Measurements from ENCODE around the gene PIP5K1B.

- TF ChIP-seq CTCF (conservative IDR thresholded peaks at IDR 0.05; ENCODE audit: low read length) (no peak), EZH2phosphoT487 (IDR thresholded peaks at IDR 0.05; ENCODE audit: borderline replicate concordance, low read depth, low read length) (no peak)
Measured at GRCh38 chr9:68707801-68708488, 2.9 kb downstream of the PIP5K1B start.

Measured in OCI-LY7 (cell line).